HG02610 (cell line): ENCODE measurements around the gene SLC30A10.
"Not testable (repeated sequence)": the region's sequence is repeated elsewhere in the genome, so short reads cannot be mapped to it uniquely, and the experiment has no call there.

Source experiments
- ATAC-seq: cut with Tn5 transposase; IDR thresholded peaks from one replicate; pipeline ENCODE4 v1.9.1; 2021; ENCODE audit warnings: mild to moderate bottlenecking, moderate library complexity; ENCODE audit not compliant: unreplicated experiment

SLC30A10 gene

DNA sequence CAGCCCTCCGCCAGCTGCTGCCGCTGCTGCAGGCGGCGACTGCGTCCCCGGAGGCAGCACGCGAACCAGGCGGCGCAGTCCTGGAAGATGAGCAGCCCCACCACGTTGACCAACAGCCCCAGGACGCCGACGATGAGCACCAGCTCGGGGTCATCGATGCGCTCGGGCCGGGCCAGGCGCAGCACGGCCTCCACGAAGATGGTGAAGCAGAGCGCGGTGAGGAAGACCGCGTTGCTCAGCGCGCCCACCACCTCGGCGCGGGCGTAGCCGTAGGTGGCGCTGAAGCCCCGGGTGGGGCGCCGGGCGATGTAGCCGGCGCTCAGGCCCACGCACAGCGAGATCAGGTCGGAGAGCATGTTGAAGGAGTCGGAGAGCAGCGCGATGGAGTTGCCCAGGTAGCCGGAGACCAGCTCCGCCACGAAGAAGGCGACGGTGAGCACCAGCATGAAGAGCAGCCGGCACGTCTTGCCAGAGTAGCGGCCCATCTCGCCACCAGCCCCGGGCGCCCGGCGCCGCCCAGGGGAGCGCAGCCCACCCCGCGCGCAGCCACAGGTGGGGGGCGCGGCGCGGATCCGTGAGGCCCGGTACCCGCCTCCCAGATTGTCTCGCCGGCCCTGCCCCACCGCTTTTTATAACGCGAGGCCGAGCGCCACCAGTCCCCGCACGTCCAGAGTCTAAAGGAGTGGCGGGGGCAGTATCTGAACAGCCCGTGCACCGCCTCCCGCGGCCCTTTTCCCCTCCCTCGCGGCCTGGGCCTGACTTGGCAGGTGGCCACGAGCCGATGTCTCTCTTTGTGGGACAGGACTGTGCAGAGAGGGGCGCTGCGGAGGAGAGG, at the start of gene SLC30A10:
Gene SLC30A10 (minus strand): TSS at position 602 of the 835 bp plus-strand sequence. CDS start 117 bp downstream, at position 485.
- ATAC-seq, result no peak

DNA sequence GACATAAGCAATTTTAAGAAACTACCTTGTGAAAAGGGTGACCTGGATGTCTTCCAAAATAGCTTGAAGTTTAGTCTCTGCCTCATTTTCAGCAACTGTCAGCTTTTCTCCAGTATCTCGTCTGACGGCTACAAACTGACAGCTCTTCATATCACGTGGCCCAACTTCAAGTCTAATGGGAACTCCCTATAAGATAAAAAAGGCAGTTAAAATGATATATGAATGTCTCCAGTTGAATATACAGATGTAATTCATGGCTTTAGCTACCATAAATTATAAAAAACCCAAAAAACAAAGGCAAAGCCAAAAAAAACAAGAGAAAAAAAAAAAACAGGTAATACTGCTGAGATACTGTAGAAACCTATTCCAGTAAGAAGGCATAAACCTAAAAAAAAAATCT, 44.9 kb upstream of the SLC30A10 start:
- ATAC-seq, result no peak

DNA sequence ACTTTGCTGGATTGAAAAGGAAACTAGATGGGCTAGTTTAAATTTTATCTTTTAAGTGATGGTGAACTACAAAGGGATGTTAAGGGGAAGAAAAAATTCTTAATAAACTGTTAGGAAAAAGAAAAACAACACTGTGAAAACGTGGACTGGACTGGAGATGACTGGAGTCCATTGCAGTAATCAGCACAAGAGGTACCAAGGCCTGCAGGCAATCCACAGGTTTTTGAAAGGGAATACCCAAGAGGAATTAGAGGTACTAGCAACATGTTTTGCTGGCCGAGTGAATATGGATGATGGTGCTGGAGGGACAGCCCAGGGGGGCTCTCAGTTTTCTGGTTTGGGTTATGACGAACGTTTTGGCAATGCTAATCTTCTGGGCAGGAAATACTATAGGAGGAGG, 39.0 kb upstream of the SLC30A10 start:
- no peak for ATAC-seq

DNA sequence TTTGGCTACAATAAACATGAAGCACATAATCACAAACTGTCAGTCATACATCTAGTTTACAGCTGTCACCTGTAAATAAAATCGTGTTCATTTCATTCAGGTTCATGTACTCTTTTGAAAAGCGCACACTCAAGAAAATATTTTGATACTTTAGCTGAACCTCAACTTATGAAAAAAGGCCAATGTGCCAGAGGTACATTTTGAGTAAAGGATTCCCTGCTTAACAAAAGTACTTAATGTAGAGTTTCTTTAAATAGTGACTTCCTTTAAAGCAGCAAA, 37.7 kb upstream of the SLC30A10 start:
- no peak for ATAC-seq

- no peak for ATAC-seq
These were observed 37.1 kb upstream of the SLC30A10 start for GRCh38 chr1:219965285-219966070.

GRCh38 chr1:219963432-219963831, 35.1 kb upstream of the SLC30A10 start:
- no peak for ATAC-seq

- no peak for ATAC-seq
These were observed 33.3 kb upstream of the SLC30A10 start for GRCh38 chr1:219961684-219962083.

DNA sequence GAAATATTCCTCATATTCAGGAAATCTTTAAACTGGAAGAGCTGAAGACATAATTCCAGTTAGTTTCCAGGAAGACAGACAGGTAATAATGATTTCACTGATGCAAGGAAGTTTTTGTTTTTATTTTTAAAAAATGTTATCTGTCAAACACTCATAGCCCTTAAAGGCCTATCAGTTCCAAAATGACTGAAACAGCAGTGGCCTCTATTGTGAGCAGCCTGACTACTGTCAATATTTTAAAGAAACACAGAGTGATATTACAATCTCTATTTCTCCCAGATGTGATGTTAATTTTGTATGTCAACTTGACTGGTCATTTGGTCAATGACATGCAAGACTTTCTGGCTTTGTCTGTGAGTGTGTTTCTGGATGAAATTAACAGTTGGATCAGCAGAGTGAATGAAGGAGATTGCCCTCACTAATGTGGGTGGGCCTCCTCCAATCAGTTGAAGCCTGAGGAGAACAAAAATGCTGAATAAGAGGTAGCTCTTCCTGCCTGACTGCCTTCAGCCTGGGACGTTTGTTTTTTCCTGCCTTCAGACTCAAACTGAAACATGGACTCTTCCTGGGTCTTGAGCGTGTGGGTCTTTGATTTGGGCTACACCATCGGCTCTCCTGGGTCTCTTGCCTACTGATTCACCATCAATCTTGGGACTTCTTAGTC, 31.3 kb upstream of the SLC30A10 start:
- no peak for ATAC-seq

- no peak for ATAC-seq
These were observed 30.6 kb upstream of the SLC30A10 start for GRCh38 chr1:219958875-219959417.

DNA sequence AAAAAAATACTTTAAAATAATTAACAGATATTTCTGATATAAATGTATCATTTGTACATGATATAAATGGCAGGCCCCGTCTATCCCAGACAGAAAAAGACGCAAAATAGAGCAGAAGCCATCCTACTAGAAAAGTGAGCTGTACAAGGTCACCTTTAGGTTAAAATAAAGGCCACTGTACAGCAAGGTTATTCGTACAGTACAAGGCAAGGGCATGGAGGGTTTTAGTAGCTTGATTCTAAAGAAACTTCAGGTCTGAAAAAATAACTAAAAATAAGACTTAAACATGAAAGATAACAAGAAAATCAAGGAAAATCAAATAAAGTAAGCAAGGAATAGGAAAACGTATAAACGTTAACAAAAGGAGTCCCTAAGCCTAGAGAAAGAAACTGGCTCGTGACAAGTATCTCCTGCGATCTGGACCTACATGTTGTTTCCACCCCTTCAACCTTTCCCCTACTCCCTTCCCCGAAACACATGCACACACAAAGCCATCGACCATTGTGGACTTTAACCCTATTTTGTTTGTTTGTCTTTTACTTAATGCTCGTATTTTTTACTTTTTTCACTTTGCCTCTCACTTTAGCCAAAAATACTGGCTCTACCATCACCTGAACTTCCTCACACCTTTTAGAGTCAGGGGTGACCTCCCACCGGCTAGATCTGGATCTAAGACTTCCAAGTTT, 26.5 kb upstream of the SLC30A10 start:
- ATAC-seq, result no peak

DNA sequence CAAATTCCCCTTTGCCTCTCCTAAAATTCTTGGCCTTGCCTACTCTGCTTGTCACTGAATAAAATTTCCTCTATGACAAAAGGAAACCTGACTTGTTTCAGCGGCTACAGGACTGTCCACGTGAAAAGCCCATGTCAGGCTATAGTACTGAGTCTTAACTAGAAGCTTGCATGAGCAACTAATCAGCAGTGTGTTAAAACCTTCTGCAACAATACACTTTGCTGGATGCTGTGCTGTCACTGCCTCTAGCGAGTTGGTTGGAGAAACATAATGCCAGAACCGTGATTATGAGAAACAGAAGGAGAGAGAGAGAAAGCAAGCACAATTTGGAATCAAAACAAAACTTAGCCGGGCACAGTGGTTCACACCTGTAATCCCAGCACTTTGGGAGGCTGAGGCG, 25.7 kb upstream of the SLC30A10 start:
- no peak for ATAC-seq

- ATAC-seq, result no peak
These were observed 24.0 kb upstream of the SLC30A10 start for GRCh38 chr1:219952361-219952760.

- not testable (repeated sequence) for ATAC-seq
These were observed 20.9 kb upstream of the SLC30A10 start for GRCh38 chr1:219949227-219949626.

- not testable (repeated sequence) for ATAC-seq
These were observed 20.4 kb upstream of the SLC30A10 start for GRCh38 chr1:219948766-219949165.

DNA sequence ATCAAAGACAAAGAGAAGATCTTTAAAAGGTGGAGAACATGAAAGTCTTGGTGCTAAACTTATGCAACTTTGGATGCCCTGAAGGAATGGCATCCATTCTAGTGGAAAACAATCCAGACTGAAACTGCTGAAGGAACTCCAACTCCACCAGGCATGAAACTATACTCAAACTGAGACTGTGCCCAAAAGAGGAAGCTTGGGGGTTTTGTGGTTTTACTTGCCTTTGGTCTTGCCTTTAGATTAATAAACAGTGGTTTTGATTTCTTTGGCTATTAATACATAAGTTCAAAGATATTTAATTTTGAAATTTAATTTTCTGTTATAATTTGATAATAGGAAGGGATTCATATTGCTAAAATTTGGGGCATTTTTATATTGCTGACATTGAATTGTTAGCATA, 17.4 kb upstream of the SLC30A10 start:
- ATAC-seq, result peak; percentile 49

GRCh38 chr1:219941179-219942118, 13.1 kb upstream of the SLC30A10 start:
- ATAC-seq, result no peak

- ATAC-seq, result no peak
These were observed 12.3 kb upstream of the SLC30A10 start for GRCh38 chr1:219940707-219941106.

GRCh38 chr1:219938706-219939105, 10.3 kb upstream of the SLC30A10 start:
- no peak for ATAC-seq

GRCh38 chr1:219933763-219934162, 5.4 kb upstream of the SLC30A10 start:
- ATAC-seq, result not testable (repeated sequence)

DNA sequence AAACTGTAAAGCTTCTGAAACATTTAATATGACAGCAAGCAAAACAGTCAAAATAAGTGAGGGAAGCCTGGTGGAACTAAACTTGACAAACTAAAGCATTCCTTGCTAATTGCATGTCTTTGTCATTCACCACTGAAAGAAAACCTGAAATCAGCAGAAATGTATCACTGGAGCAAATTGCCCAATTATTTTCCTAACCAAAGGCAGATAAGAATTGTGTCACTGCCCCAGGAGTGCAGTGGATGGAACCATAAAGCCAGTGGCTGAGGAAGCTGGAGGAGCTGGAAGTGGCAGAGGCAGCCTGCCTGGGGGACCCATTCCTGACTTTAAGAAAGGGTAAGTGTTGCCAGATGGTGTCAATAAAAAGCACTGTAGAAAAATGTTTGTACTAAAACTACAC, 2.7 kb upstream of the SLC30A10 start:
- ATAC-seq, result no peak
